Activated CD8-positive, alpha-beta memory T cell treated with anti-CD3 and anti-CD28 coated beads for 24 hours (primary cell): ENCODE measurements around the gene MYO9A.

Experiments used
- DNase-seq: peaks from one replicate; pipeline ENCODE4 v3.0.0-alpha.2; 2020

The MYO9A gene

GRCh38 chr15:72118017-72118978, at the start of gene MYO9A, which contains the start of gene SENP8:
Gene MYO9A (minus strand): TSS chr15:72118150. CDS start chr15:72046563, 71,587 bp downstream.
Gene SENP8 (plus strand): TSS chr15:72118403. CDS start chr15:72139624, 21,221 bp downstream.
- peak; percentile 100 for DNase-seq

GRCh38 chr15:72167445-72167844, 49.5 kb upstream of the MYO9A start:
- no peak for DNase-seq

GRCh38 chr15:72166716-72167417, 48.9 kb upstream of the MYO9A start:
- no peak for DNase-seq

- DNase-seq: no peak
These were observed 45.8 kb upstream of the MYO9A start for GRCh38 chr15:72163719-72164118.

- no peak for DNase-seq
These were observed 44.6 kb upstream of the MYO9A start for GRCh38 chr15:72162569-72162968.

GRCh38 chr15:72161361-72162132, 43.6 kb upstream of the MYO9A start:
- no peak for DNase-seq

- DNase-seq: no peak
These were observed 42.8 kb upstream of the MYO9A start for GRCh38 chr15:72160696-72161245.

- DNase-seq: no peak
These were observed 39.0 kb upstream of the MYO9A start for GRCh38 chr15:72156928-72157327.

- DNase-seq: peak; percentile 93
These were observed 38.0 kb upstream of the MYO9A start for GRCh38 chr15:72155635-72156616.

- no peak for DNase-seq
These were observed 37.2 kb upstream of the MYO9A start for GRCh38 chr15:72155003-72155621.

GRCh38 chr15:72154316-72154715, 36.4 kb upstream of the MYO9A start:
- DNase-seq: no peak

- no peak for DNase-seq
These were observed 35.5 kb upstream of the MYO9A start for GRCh38 chr15:72153269-72154000.

GRCh38 chr15:72147418-72147817, 29.5 kb upstream of the MYO9A start:
- DNase-seq: no peak

GRCh38 chr15:72146934-72147333, 29.0 kb upstream of the MYO9A start:
- no peak for DNase-seq

- no peak for DNase-seq
These were observed 28.3 kb upstream of the MYO9A start for GRCh38 chr15:72146221-72146620.

- no peak for DNase-seq
These were observed 23.5 kb upstream of the MYO9A start for GRCh38 chr15:72141171-72142084.

GRCh38 chr15:72140088-72140487, 22.1 kb upstream of the MYO9A start:
- DNase-seq: no peak

- no peak for DNase-seq
These were observed 21.7 kb upstream of the MYO9A start for GRCh38 chr15:72139667-72140066.
